Activated naive CD4-positive, alpha-beta T cell treated with anti-CD3 and anti-CD28 coated beads, Interleukin-2, amount 50 U/mL, for 16 hours (primary cell): Measurements from ENCODE around the gene FBXL7.

Experiments
- DNase-seq: peaks from one replicate; pipeline ENCODE4 v3.0.0-alpha.2; 2020

The FBXL7 gene

DNA sequence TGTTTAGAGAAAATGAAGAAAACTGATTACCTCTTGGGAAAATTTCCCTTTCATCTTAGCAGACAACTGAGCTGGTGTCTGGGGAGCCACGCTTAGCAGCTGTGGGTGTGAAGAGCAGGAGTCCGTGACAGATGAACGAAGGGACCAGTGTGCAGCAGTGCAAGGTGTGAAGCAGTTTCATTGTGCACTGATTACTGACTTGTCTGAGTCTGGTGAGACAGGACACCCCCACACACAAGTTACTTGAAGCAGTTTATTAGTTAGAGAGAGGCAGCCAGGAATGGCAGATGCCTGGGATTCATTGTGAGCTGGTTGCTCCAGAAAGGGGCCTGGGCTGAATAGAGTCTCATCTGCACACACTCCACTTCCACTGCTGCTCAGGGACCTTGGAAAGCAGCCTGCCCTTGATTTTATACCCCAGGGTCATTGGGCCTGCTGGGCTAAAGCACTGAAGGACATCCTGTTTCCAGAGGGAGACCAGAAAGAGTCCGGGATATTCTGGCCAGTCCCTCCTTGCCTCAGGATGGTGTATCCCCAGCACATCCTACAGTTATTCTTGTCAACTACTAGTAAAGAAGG is 47.4 kb downstream of the FBXL7 start:
- DNase-seq = no peak

DNA sequence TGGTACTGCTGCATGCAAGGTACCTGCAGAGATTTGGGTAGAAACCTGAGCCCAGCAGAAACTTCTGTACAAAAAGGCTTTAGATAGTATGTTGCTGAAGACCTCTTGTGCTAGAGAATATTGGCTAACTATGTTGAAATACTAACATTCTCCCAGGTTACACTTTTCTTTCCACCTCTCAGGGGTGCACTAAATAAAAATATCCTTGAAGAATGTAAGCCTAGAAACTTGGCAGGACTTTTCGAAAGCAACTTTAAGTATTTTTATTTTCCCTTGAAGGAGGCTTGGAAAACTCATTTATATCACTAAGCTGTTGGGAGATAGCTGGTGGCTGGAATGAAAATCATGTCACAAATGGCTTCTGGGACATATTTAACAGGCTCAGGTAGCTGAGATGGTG is 50.0 kb downstream of the FBXL7 start:
- DNase-seq = no peak

GRCh38 chr5:15550502-15551112 is 50.6 kb downstream of the FBXL7 start:
- no peak for DNase-seq

DNA sequence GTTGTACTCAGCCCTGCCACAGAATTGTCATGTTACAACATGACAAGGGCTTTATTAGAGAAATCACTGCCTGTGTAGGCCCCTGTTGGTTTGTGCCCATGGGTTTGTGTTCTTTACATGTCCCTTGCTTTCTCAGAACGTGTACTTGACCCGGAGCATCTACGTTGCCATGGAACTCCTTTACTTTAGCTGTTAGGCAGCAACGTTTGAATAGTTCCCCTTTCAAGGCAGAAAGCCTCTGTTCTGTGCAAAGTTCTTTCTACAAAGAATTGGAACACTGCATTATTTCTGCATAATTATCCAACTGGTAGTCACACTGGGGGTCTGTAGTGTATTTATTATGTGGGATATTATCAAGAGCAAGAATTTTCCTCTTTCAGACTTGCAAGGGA is 51.1 kb downstream of the FBXL7 start:
- DNase-seq = no peak

- no peak for DNase-seq
Measured at GRCh38 chr5:15554542-15554941, 54.6 kb downstream of the FBXL7 start.

GRCh38 chr5:15555176-15555575 is 55.2 kb downstream of the FBXL7 start:
- no peak for DNase-seq

- DNase-seq = no peak
Measured at GRCh38 chr5:15558240-15558639, 58.3 kb downstream of the FBXL7 start.

GRCh38 chr5:15558681-15559080 is 58.7 kb downstream of the FBXL7 start:
- no peak for DNase-seq

- DNase-seq = no peak
Measured at GRCh38 chr5:15560421-15560820, 60.4 kb downstream of the FBXL7 start.

- no peak for DNase-seq
Measured at GRCh38 chr5:15564523-15564922, 64.5 kb downstream of the FBXL7 start.

GRCh38 chr5:15564957-15565356 is 65.0 kb downstream of the FBXL7 start:
- DNase-seq = no peak

GRCh38 chr5:15566306-15566705 is 66.3 kb downstream of the FBXL7 start:
- no peak for DNase-seq

DNA sequence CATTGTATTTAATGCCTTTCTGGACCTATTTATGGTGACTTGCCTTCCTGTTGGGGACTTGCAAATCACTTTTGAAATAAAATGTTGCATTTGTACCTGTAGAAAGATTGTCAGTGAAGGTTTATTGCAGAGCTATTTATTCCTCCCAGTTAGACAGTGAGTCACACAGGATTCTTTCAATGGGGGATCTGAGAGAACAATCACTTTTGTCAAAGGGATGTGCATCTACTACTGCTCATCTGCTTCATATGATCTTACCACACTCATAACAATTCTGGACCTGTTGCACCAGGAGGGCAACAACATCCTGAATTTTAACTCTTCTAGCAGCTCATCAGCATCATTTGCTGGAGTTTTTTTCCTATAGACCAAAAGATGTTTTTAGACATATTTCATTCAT is 66.8 kb downstream of the FBXL7 start:
- DNase-seq = no peak

DNA sequence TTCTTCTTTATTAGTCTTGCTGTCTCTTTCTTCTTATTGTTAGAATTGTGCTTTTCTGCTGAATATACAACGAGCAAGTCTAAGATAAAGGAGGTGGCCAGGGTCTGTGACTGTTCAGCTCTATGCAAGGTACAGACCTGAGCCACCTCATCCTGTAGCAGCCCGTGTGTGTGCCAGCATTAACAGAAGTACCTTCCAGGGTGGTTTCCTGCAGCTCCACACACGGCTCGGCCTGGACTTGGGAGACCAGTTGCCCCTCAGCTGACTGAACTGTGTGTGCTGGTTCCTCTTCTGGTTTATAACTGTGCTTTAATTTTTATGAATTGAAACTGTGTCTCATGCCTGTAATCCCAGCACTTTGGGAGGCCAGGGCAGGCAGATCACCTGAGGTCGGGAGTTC is 70.5 kb downstream of the FBXL7 start:
- DNase-seq = no peak

DNA sequence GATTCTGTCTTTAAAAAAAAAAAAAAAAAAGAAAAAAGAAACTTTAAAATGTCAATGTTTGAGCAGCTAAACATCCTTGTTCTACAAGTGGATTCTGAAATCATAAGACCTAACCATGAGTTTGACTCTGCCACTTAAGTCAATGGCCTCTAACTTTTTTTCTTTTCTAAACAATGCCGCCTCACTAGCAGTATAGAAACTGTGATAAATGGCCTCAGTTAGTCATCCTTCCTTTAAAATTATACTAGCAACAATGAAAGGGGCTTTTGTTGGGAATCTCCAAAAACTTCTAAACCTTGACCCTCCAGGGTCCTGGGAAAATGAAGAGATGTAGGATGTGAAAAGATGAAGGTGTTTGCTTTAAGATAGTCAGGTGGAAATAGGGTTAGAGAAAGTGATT is 71.1 kb downstream of the FBXL7 start:
- no peak for DNase-seq

GRCh38 chr5:15571618-15572017 is 71.6 kb downstream of the FBXL7 start:
- no peak for DNase-seq

DNA sequence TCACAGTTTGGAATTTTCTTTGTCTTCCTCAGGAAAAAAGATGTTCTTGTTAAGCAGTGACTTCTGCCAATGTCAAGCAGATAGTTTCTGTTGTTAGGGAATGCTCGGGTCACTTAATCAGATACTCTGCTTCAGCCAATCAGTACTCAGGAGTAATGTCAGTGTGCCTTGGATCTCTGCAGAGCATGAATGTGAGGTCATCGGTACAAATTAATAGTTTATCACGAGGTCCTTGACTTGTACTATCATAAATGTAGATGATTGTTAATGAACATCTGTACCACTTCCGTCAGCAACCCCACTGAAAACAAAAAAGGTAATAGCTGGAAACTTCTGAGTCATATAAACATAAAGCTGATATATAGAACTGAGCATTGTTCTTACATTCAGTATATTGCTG is 73.6 kb downstream of the FBXL7 start:
- no peak for DNase-seq

- DNase-seq = no peak
Measured at GRCh38 chr5:15574128-15574527, 74.1 kb downstream of the FBXL7 start.

- DNase-seq = no peak
Measured at GRCh38 chr5:15574806-15575325, 74.9 kb downstream of the FBXL7 start.

DNA sequence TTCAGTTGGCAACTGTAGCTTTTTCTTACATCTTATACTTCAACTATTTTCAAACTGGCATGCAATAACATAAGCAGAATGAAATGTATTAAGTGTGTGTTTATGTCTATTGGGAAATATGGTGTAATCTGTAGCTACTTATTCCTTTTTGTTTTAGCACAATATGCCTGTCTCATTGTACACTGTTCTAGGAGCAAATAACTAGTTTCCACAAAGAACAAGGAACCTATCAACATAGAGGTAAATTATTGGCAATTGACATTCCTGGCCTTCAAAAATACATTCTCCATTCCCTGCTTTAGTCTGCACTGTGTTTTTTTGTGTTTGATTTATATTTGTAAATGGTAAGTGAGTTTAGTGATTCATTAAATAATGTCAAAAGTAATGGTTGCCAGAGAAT is 75.7 kb downstream of the FBXL7 start:
- no peak for DNase-seq

DNA sequence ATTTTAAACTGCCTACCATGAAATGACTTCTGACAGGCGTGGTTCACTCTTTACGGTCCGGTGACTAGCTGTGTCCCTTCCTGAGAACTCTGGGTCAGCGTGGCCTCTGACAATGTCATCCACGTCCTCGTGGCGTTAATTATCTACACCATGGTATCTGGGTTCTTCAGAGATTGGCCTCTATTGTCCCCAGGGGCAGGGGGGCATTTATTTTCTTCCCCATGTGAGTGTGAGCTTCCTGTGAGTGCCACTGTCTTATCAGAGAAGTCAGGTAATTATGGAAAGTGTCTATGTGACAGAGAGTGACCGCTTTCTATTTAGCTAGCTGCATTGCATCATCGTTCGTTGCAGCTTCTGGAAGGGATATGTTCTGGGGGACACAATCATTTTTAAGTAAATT is 77.2 kb downstream of the FBXL7 start:
- no peak for DNase-seq

DNA sequence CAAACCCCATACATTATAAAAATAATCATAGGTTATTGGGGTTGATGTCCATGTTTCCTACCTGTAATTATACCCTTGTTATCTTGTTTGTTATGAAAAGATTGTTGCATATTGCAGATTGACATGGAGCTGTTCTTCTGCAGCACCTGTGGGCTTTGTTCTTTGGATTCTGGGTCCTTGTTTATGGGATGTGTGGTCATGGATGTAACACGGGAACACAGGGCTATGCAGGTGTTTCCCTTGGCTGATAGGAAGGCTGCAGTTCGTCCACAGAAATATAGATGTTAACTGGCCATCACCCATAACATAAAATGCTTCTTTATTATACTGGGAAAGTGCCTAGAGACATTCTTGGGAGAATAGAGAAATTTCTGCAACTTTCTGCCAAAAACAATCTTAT is 77.9 kb downstream of the FBXL7 start:
- DNase-seq = no peak

DNA sequence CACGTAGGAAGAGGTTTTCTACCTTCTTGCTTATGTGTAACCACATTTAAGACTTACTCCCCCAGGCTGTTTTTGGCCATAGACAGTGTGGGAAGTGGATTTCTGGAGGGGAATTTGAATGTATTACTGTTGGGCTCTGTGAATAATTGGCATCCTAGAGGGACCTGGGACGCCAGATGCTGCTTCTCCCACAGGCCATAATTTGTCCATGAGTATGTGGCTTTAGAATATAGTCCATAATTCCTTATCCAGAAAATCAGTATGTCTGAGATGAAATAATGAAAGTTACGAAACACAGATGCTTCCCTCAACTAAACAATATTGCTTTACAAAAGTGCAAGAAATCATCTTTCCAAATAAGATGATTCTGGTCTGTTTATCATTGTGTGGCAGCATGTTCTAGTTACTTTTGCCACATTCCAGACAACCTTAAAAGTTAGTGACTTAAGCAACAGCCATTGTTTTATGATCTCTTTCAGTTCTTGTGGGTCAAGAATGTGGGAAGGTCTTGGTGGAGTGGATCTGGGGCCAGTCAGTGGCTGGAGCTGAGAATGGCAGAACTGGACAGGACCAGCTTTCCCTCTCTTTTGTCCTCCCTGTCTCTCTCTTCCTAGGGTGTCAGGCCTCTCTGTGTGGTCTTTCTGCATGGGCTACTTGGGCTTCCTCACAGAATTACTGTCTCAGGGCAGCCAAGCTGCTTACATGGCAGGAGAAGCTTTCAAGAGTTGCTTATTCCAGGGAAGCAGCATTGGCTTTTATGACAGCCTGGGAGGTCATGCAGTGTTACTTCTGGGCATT is 79.4 kb downstream of the FBXL7 start:
- no peak for DNase-seq

- DNase-seq = no peak
Measured at GRCh38 chr5:15584528-15584927, 84.5 kb downstream of the FBXL7 start.
